Activated T-cell treated with anti-CD3 and anti-CD28 coated beads, Interleukin-2, amount 50 U/mL, for 24 hours (primary cell): ENCODE results near the gene ZNF697.

ENCODE experiments used
- DNase-seq: peaks from one replicate; pipeline ENCODE4 v3.0.0-alpha.2; 2020
- H3K27ac Mint-ChIP-seq: 2 replicates; pipeline ENCODE4 v1.8.0; 2020; ENCODE audit warnings: mild to moderate bottlenecking, mixed read lengths
- H3K27me3 Mint-ChIP-seq: 2 replicates; pipeline ENCODE4 v1.8.0; 2020; ENCODE audit warnings: mixed read lengths
- H3K36me3 Mint-ChIP-seq: 2 replicates; pipeline ENCODE4 v1.8.0; 2020; ENCODE audit warnings: low read depth, mixed read lengths
- H3K4me1 Mint-ChIP-seq: 2 replicates; pipeline ENCODE4 v1.8.0; 2020; ENCODE audit warnings: low read depth, mixed read lengths
- H3K4me3 Mint-ChIP-seq: 2 replicates; pipeline ENCODE4 v1.8.0; 2020; ENCODE audit warnings: mild to moderate bottlenecking, moderate library complexity, mixed read lengths
- H3K9me3 Mint-ChIP-seq: 2 replicates; pipeline ENCODE4 v1.8.0; 2020; ENCODE audit warnings: mixed read lengths

The ZNF697 gene

GRCh38 chr1:119653135-119653838 is 5.2 kb upstream of the ZNF697 start:
- no peaks in the 10 kb centered on the region for H3K36me3 Mint-ChIP-seq
- H3K9me3 Mint-ChIP-seq: no peaks in the 10 kb centered on the region
- H3K27me3 Mint-ChIP-seq: peaks cover 76% of the 10 kb centered on the region
- H3K27ac Mint-ChIP-seq: no peak overlapping the region
- peaks cover 4% of the 10 kb centered on the region for H3K4me1 Mint-ChIP-seq
- DNase-seq: no peak
- no peak overlapping the region for H3K4me3 Mint-ChIP-seq

- H3K27me3 Mint-ChIP-seq: peaks cover 81% of the 10 kb centered on the region
- H3K4me3 Mint-ChIP-seq: no peak overlapping the region
- no peaks in the 10 kb centered on the region for H3K9me3 Mint-ChIP-seq
- no peak overlapping the region for H3K27ac Mint-ChIP-seq
- DNase-seq: no peak
- H3K4me1 Mint-ChIP-seq: peaks cover 7% of the 10 kb centered on the region
- H3K36me3 Mint-ChIP-seq: no peaks in the 10 kb centered on the region
Observed at GRCh38 chr1:119652587-119652986, 4.5 kb upstream of the ZNF697 start.

GRCh38 chr1:119651641-119652040 is 3.6 kb upstream of the ZNF697 start:
- peaks cover 14% of the 10 kb centered on the region for H3K4me1 Mint-ChIP-seq
- DNase-seq: no peak
- no peak overlapping the region for H3K4me3 Mint-ChIP-seq
- H3K27ac Mint-ChIP-seq: no peak overlapping the region
- H3K9me3 Mint-ChIP-seq: no peaks in the 10 kb centered on the region
- no peaks in the 10 kb centered on the region for H3K36me3 Mint-ChIP-seq
- H3K27me3 Mint-ChIP-seq: peaks cover 87% of the 10 kb centered on the region

GRCh38 chr1:119651133-119651532 is 3.1 kb upstream of the ZNF697 start:
- Mint-ChIP-seq H3K36me3 (no peaks in the 10 kb centered on the region), H3K27ac (no peak overlapping the region), H3K4me1 (peaks cover 18% of the 10 kb centered on the region), H3K4me3 (no peak overlapping the region), H3K9me3 (no peaks in the 10 kb centered on the region), H3K27me3 (peaks cover 87% of the 10 kb centered on the region)
- DNase-seq: no peak

- no peak overlapping the region for H3K27ac Mint-ChIP-seq
- DNase-seq: no peak
- H3K9me3 Mint-ChIP-seq: no peaks in the 10 kb centered on the region
- peak overlapping the region; percentile 75 for H3K4me3 Mint-ChIP-seq
- H3K36me3 Mint-ChIP-seq: no peaks in the 10 kb centered on the region
- H3K4me1 Mint-ChIP-seq: peaks cover 24% of the 10 kb centered on the region
- H3K27me3 Mint-ChIP-seq: peaks cover 96% of the 10 kb centered on the region
Observed at GRCh38 chr1:119648620-119649004, 546 bp upstream of the ZNF697 start.

- H3K27ac Mint-ChIP-seq: no peak overlapping the region
- no peaks in the 10 kb centered on the region for H3K9me3 Mint-ChIP-seq
- H3K4me3 Mint-ChIP-seq: peak overlapping the region; percentile 75
- DNase-seq: no peak
- peaks cover 93% of the 10 kb centered on the region for H3K27me3 Mint-ChIP-seq
- H3K4me1 Mint-ChIP-seq: peaks cover 24% of the 10 kb centered on the region
- H3K36me3 Mint-ChIP-seq: no peaks in the 10 kb centered on the region
Observed at GRCh38 chr1:119647228-119647733, 785 bp downstream of the ZNF697 start.

GRCh38 chr1:119646521-119647227 is 1.4 kb downstream of the ZNF697 start:
- no peak overlapping the region for H3K27ac Mint-ChIP-seq
- H3K27me3 Mint-ChIP-seq: peaks cover 90% of the 10 kb centered on the region
- peaks cover 24% of the 10 kb centered on the region for H3K4me1 Mint-ChIP-seq
- no peak for DNase-seq
- no peaks in the 10 kb centered on the region for H3K9me3 Mint-ChIP-seq
- peak overlapping the region; percentile 75 for H3K4me3 Mint-ChIP-seq
- no peaks in the 10 kb centered on the region for H3K36me3 Mint-ChIP-seq

- Mint-ChIP-seq H3K4me3 (no peak overlapping the region), H3K9me3 (no peaks in the 10 kb centered on the region), H3K27me3 (peaks cover 30% of the 10 kb centered on the region), H3K4me1 (no peaks in the 10 kb centered on the region), H3K27ac (no peak overlapping the region), H3K36me3 (no peaks in the 10 kb centered on the region)
- DNase-seq: no peak
Observed at GRCh38 chr1:119639109-119639508, 9.0 kb downstream of the ZNF697 start.

- Mint-ChIP-seq H3K27ac (no peak overlapping the region), H3K4me3 (no peak overlapping the region), H3K36me3 (no peaks in the 10 kb centered on the region), H3K4me1 (no peaks in the 10 kb centered on the region), H3K27me3 (peaks cover 30% of the 10 kb centered on the region), H3K9me3 (no peaks in the 10 kb centered on the region)
- DNase-seq: no peak
Observed at GRCh38 chr1:119637710-119638109, 10.4 kb downstream of the ZNF697 start.

- Mint-ChIP-seq H3K27me3 (peaks cover 35% of the 10 kb centered on the region), H3K27ac (no peak overlapping the region), H3K9me3 (no peaks in the 10 kb centered on the region), H3K36me3 (no peaks in the 10 kb centered on the region), H3K4me3 (no peak overlapping the region), H3K4me1 (no peaks in the 10 kb centered on the region)
- DNase-seq: no peak
Observed at GRCh38 chr1:119636491-119637089, 11.5 kb downstream of the ZNF697 start.

- H3K4me1 Mint-ChIP-seq: no peaks in the 10 kb centered on the region
- H3K27me3 Mint-ChIP-seq: peaks cover 37% of the 10 kb centered on the region
- no peak overlapping the region for H3K4me3 Mint-ChIP-seq
- H3K36me3 Mint-ChIP-seq: no peaks in the 10 kb centered on the region
- no peak overlapping the region for H3K27ac Mint-ChIP-seq
- no peak for DNase-seq
- no peaks in the 10 kb centered on the region for H3K9me3 Mint-ChIP-seq
Observed at GRCh38 chr1:119635811-119636390, 12.2 kb downstream of the ZNF697 start.

GRCh38 chr1:119634016-119634415 is 14.1 kb downstream of the ZNF697 start:
- no peak overlapping the region for H3K4me3 Mint-ChIP-seq
- H3K9me3 Mint-ChIP-seq: no peaks in the 10 kb centered on the region
- no peak overlapping the region for H3K27ac Mint-ChIP-seq
- no peak for DNase-seq
- H3K36me3 Mint-ChIP-seq: no peaks in the 10 kb centered on the region
- no peaks in the 10 kb centered on the region for H3K4me1 Mint-ChIP-seq
- H3K27me3 Mint-ChIP-seq: peaks cover 52% of the 10 kb centered on the region

- H3K36me3 Mint-ChIP-seq: no peaks in the 10 kb centered on the region
Observed at GRCh38 chr1:119633575-119633974, 14.5 kb downstream of the ZNF697 start.

GRCh38 chr1:119632841-119633240 is 15.2 kb downstream of the ZNF697 start:
- H3K4me1 Mint-ChIP-seq: no peaks in the 10 kb centered on the region
- no peaks in the 10 kb centered on the region for H3K36me3 Mint-ChIP-seq
- no peak for DNase-seq
- H3K4me3 Mint-ChIP-seq: no peak overlapping the region
- H3K27me3 Mint-ChIP-seq: peaks cover 63% of the 10 kb centered on the region
- H3K9me3 Mint-ChIP-seq: no peaks in the 10 kb centered on the region
- H3K27ac Mint-ChIP-seq: no peak overlapping the region

More at GRCh38 chr1:119633575-119633974, 14.5 kb downstream of the ZNF697 start:
- no peaks in the 10 kb centered on the region for H3K9me3 Mint-ChIP-seq
- DNase-seq: no peak
- no peak overlapping the region for H3K4me3 Mint-ChIP-seq
- H3K27ac Mint-ChIP-seq: no peak overlapping the region
- H3K4me1 Mint-ChIP-seq: no peaks in the 10 kb centered on the region
- H3K27me3 Mint-ChIP-seq: peaks cover 56% of the 10 kb centered on the region
